GM23248 (cell line): ENCODE data around the gene CLDN15.

Experiments
- EZH2 ChIP-seq: fragments of 200-600 bp; sonication (generic); IDR thresholded peaks from 2 replicates; pipeline ENCODE4 v1.6.1; 2018; ENCODE audit warnings: antibody characterized with exemption, mild to moderate bottlenecking; ENCODE audit not compliant: insufficient read depth, poor library complexity, severe bottlenecking
- EZH2phosphoT487 ChIP-seq: fragments of 200-600 bp; sonication (generic); IDR thresholded peaks from 2 replicates; pipeline ENCODE4 v1.6.1; 2018; ENCODE audit warnings: antibody characterized with exemption, moderate library complexity, mild to moderate bottlenecking, low read depth; ENCODE audit not compliant: insufficient read depth

- no peak for TF ChIP-seq EZH2
- TF ChIP-seq EZH2phosphoT487, result no peak
These were observed 14.1 kb downstream of the CLDN15 start for GRCh38 chr7:101223528-101223927.
